Peyer's patch (tissue), 4 donors: ENCODE data around the gene ZNF622.

Experiments
- CTCF ChIP-seq, 6 experiments: fragments of 450-650 bp in 4 of 6; fragments of 200-600 bp in 2 of 6; sonication (generic) in 1 of 6; IDR thresholded peaks; one replicate each; pipeline ENCODE4 v1.5.1; 2017 to 2019; ENCODE audit warnings: antibody characterized with exemption in 6 of 6, mild to moderate bottlenecking in 3 of 6, moderate library complexity in 1 of 6
- POLR2A ChIP-seq, 2 donors: fragments of 450-650 bp; IDR thresholded peaks; one replicate each; pipeline ENCODE4 v1.5.1; 2017; ENCODE audit warnings: antibody characterized with exemption in 2 of 2, mild to moderate bottlenecking in 2 of 2, moderate library complexity in 2 of 2

DNA sequence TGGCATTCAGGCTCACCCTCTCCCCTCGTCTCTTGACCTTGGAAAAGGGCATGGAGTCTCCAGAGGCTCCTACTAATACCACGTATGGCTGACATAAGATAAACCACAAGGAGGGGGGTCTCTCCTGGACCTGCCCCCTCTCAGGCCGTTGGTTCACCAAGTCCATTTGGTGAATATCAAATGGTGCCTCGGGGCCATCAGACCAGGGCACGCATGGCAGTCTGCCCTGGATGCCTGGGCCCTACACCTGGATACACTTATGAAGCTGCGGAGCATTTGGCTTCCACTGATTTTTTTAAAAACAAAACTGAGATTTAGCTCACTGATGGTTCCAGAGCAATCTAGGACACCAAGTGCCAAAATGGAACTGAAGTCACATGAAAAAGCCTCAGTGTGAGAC is 40.3 kb upstream of the ZNF622 start:
- TF ChIP-seq CTCF (IDR thresholded peaks at IDR 0.05) (no peak), POLR2A (IDR thresholded peaks at IDR 0.05) (no peak)
